Measurements from ENCODE around the gene PLEKHN1.
"Not testable (repeated sequence)": the region's sequence is repeated elsewhere in the genome, so short reads cannot be mapped to it uniquely, and the experiment has no call there.

Gene PLEKHN1

GRCh38 chr1:1004780-1005697 lies 38.8 kb downstream of the PLEKHN1 start:
- DNase-seq, result no peak

- no peak for DNase-seq
Measured at GRCh38 chr1:1005774-1006304, 39.6 kb downstream of the PLEKHN1 start.

GRCh38 chr1:1006305-1007159 lies 40.2 kb downstream of the PLEKHN1 start:
- DNase-seq, result no peak

- not testable (repeated sequence) for DNase-seq
Measured at GRCh38 chr1:1010131-1010530, 43.8 kb downstream of the PLEKHN1 start.

GRCh38 chr1:1011396-1011949 lies 45.2 kb downstream of the PLEKHN1 start:
- no peak for DNase-seq

GRCh38 chr1:1012736-1013104 lies 46.4 kb downstream of the PLEKHN1 start:
- DNase-seq, result not testable (repeated sequence)

GRCh38 chr1:1013105-1013921 lies 47.0 kb downstream of the PLEKHN1 start, which contains the start of gene ISG15:
TSS of gene ISG15 (plus strand) at chr1:1013497. CDS start at chr1:1013574, 77 bp downstream.
- peak in 54 of 58 donors; percentile 40 to 87 (median 69) for DNase-seq

- no peak for DNase-seq
Measured at GRCh38 chr1:1013922-1014648, 47.8 kb downstream of the PLEKHN1 start.

GRCh38 chr1:1014799-1015681 lies 48.8 kb downstream of the PLEKHN1 start:
- DNase-seq, result no peak

GRCh38 chr1:1017397-1018320 lies 51.4 kb downstream of the PLEKHN1 start:
- not testable (repeated sequence) for DNase-seq

- DNase-seq, result not testable (repeated sequence)
Measured at GRCh38 chr1:1018321-1018685, 52.0 kb downstream of the PLEKHN1 start.

GRCh38 chr1:1019122-1019999 lies 53.1 kb downstream of the PLEKHN1 start:
- peak in 52 of 58 donors; percentile 46 to 86 (median 74) for DNase-seq

GRCh38 chr1:1020000-1020404 lies 53.7 kb downstream of the PLEKHN1 start, which contains the start of gene AGRN:
TSS of gene AGRN (plus strand) at chr1:1020120. CDS start at chr1:1020173, 53 bp downstream.
- peak in 17 of 58 donors; percentile 41 to 76 (median 60) for DNase-seq

GRCh38 chr1:1020415-1021009 lies 54.2 kb downstream of the PLEKHN1 start:
- no peak for DNase-seq

GRCh38 chr1:1021010-1021919 lies 55.0 kb downstream of the PLEKHN1 start:
- DNase-seq, result peak in 10 of 58 donors; percentile 12 to 42 (median 28)
